Gastroesophageal sphincter (tissue), 4 donors: ENCODE measurements around the gene ECHS1. TPM values are rescaled to one million over a fixed set of nuclear protein-coding genes. Genes with fewer than 3 reads are reported as not detected.
A peak's percentile ranks its signal among the peaks of the same experiment; 100 is the strongest.
"Not testable (repeated sequence)": the region's sequence is repeated elsewhere in the genome, so short reads cannot be mapped to it uniquely, and the experiment has no call there.

Experiments used
- ATAC-seq: fragments of 150-250 bp; one replicate; pipeline ENCODE4 v1.9.1; 2016; ENCODE audit warnings: mild to moderate bottlenecking, moderate library complexity
- H3K27ac ChIP-seq, 4 donors: fragments of 200-600 bp; sonication (generic) in 3 of 4; 1 replicate in 3 of 4; 2 replicates in 1 of 4; pipeline ENCODE4 v1.5.1; 2016 to 2019
- H3K27me3 ChIP-seq: fragments of 200-600 bp; sonication (generic); one replicate; pipeline ENCODE4 v1.5.1; 2019
- H3K36me3 ChIP-seq, 2 donors: fragments of 200-600 bp; sonication (generic); one replicate each; pipeline ENCODE4 v1.5.1; 2019; ENCODE audit warnings: control low read depth in 1 of 2
- H3K4me1 ChIP-seq, 3 donors: fragments of 200-600 bp; sonication (generic); 1 replicate in 2 of 3; 2 replicates in 1 of 3; pipeline ENCODE4 v1.5.1; 2016 to 2019; ENCODE audit warnings: control low read depth in 2 of 3
- H3K4me3 ChIP-seq, 2 donors: fragments of 200-600 bp; sonication (generic); one replicate each; pipeline ENCODE4 v1.5.1; 2019; ENCODE audit warnings: mild to moderate bottlenecking in 1 of 2, moderate library complexity in 1 of 2
- H3K9me3 ChIP-seq, 3 donors: fragments of 200-600 bp; sonication (generic); one replicate each; pipeline ENCODE4 v1.5.1; 2017 to 2019; ENCODE audit warnings: control low read depth in 2 of 3
- EP300 ChIP-seq: sonication (generic); formaldehyde crosslinking; IDR thresholded peaks from one replicate; pipeline ENCODE4 v1.6.1; 2017; ENCODE audit warnings: antibody characterized with exemption, mild to moderate bottlenecking
- POLR2A ChIP-seq, 2 donors: fragments of 450-650 bp; IDR thresholded peaks; one replicate each; pipeline ENCODE4 v1.6.1; 2017; ENCODE audit warnings: antibody characterized with exemption in 2 of 2, mild to moderate bottlenecking in 2 of 2, moderate library complexity in 1 of 2
- POLR2AphosphoS5 ChIP-seq: sonication (generic); formaldehyde crosslinking; IDR thresholded peaks from one replicate; pipeline ENCODE4 v1.6.1; 2017; ENCODE audit warnings: antibody characterized with exemption
- WGBS, 2 donors: methylation state at CpG; one replicate each; pipeline ENCODE4 v1.1.5; 2018; ENCODE audit warnings: low coverage in 1 of 2; 5-methylcytosine and 5-hydroxymethylcytosine counted together
- total RNA-seq, 4 donors: library from RNA; depleted of rRNA; stranded (reverse); fragments of >200 nt; gene quantifications; one replicate each; pipeline ENCODE4 v1.1.0, GENCODE V29; 2016
- TF ChIP-seq, protein P1 (sequence below), 4 experiments: fragments of 200-600 bp in 2 of 4; fragments of 450-650 bp in 2 of 4; sonication (generic) in 1 of 4; IDR thresholded peaks; one replicate each; pipeline ENCODE4 v1.5.1; 2017 to 2019; ENCODE audit warnings: antibody characterized with exemption in 4 of 4, mild to moderate bottlenecking in 2 of 4, moderate library complexity in 2 of 4

The ECHS1 gene
- total RNA-seq, 4 donors from 2014 or later: 67.7 to 81.8 (median 72.4) TPM

DNA sequence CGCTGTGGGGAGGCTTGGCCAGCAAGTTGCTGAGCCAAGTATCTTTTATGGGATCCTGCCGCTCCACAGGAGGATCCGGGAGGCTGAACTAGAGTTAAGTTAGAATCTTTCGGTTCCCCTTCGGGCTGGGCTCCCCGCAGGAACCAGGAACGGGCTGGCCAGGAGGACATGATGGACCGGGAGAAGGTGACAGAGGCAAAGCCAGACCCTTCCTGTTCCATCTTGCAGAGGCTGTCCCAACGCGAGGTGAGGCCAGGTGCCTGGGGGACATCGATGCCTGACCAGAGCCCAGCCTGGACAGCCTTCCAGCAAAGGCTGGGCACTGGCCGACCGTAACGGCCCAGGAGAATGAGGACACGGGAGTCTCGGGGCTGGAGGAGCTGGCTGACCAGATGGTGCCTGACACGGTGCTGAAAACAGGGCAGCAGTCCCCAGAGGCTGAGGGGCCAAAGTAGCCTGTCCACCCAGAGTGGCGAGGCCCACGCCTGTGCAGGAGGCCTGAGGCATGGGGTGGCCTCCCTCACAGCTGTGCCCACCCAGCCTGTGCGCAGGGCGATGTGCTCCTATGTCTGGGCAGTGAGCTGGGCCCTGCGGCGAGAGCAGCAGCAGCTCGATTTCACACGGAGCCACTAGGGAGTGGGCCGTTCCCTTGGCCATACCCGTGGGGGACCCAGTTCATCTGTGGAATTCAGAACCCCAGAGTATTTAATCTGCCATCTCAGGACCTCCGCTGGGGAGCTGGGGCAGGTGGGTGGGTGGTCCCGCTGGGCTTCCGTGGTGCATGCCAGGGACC is 4.1 kb upstream of the ECHS1 start:
- Histone ChIP-seq H3K27ac (peak overlapping the region in 1 of 4 donors; percentile 88), H3K9me3 (no peaks in the 10 kb centered on the region), H3K4me1 (peaks cover 0 to 43% (median 21%) of the 10 kb centered on the region in 3 donors), H3K27me3 (no peaks in the 10 kb centered on the region), H3K4me3 (no peak overlapping the region), H3K36me3 (peaks cover 0 to 8% of the 10 kb centered on the region in 2 donors)
- TF ChIP-seq, protein P1, sequence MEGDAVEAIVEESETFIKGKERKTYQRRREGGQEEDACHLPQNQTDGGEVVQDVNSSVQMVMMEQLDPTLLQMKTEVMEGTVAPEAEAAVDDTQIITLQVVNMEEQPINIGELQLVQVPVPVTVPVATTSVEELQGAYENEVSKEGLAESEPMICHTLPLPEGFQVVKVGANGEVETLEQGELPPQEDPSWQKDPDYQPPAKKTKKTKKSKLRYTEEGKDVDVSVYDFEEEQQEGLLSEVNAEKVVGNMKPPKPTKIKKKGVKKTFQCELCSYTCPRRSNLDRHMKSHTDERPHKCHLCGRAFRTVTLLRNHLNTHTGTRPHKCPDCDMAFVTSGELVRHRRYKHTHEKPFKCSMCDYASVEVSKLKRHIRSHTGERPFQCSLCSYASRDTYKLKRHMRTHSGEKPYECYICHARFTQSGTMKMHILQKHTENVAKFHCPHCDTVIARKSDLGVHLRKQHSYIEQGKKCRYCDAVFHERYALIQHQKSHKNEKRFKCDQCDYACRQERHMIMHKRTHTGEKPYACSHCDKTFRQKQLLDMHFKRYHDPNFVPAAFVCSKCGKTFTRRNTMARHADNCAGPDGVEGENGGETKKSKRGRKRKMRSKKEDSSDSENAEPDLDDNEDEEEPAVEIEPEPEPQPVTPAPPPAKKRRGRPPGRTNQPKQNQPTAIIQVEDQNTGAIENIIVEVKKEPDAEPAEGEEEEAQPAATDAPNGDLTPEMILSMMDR (IDR thresholded peaks at IDR 0.05): no peak
- no peak for TF ChIP-seq POLR2AphosphoS5
- no peak for TF ChIP-seq EP300
- TF ChIP-seq POLR2A (IDR thresholded peaks at IDR 0.05): no peak
- WGBS, 2 donors: 80% methylated on average over 2 of the region's 30 CpGs; no CpG with 5 or more reads in 1 of the 2 donors
- no peak for ATAC-seq

DNA sequence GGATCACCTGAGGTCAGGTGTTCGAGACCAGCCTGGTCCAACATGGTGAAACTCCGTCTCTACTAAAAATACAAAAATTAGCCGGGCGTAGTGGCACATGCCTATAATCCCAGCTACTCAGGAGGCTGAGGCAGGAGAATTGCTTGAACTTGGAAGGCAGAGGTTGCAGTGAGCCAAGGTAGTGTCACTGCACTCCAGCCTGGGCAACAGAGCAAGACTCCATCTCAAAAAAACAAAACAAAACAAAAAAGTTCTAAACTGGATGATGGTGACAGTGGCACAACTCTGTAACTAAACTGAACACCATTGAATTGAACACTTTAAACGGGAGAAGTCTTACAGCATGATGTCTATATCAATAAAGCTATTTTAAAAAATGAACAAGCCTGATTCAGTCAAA is 3.0 kb upstream of the ECHS1 start:
- not testable (repeated sequence) for H3K9me3 ChIP-seq, H3K36me3 ChIP-seq, H3K27ac ChIP-seq, H3K4me3 ChIP-seq, ATAC-seq, H3K27me3 ChIP-seq
- peaks cover 0 to 53% (median 26%) of the 10 kb centered on the region in 3 donors for H3K4me1 ChIP-seq
- WGBS, 2 donors: 85 to 100% methylated on average over 1 to 5 of the region's 5 CpGs

DNA sequence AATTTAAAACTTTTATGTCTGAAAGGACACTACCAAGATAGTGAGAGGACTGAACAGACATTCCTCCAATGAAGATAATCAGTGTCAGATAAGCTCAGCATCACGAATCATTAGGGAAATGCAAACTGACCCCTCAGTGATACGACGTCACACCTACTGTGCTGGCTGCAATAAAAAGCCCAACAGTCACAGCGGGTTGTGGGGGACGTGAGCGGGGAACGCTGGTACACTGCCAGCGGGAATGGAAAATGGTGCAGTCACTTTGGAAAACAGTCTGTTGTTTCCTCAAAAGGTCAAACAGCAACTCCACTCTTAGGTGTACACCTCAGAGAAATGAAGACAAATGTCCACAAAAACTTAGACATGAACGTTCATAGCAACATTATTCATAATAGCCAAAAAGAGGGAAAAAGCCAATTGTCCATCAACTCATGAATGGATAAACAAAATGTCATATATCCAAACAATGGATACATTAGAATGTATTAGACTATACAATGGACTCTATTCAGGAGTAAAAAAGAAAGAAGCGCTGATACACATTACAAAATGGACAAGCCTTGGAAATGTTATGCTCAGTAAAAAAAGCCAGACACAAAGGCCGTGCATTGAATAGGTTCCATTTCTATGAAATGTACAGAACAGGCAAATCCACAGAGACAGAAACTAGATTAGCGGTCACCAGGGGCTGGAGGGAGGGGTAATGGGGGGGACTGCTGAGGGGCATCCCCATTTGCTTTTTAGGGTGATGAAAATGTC is 2.4 kb upstream of the ECHS1 start:
- Histone ChIP-seq H3K27ac (no peak overlapping the region), H3K4me1 (peaks cover 0 to 53% (median 26%) of the 10 kb centered on the region in 3 donors), H3K27me3 (no peaks in the 10 kb centered on the region), H3K4me3 (no peak overlapping the region), H3K36me3 (peaks cover 0 to 11% of the 10 kb centered on the region in 2 donors), H3K9me3 (no peaks in the 10 kb centered on the region)
- ATAC-seq: no peak
- no peak for TF ChIP-seq POLR2AphosphoS5
- no peak for TF ChIP-seq POLR2A (IDR thresholded peaks at IDR 0.05)
- TF ChIP-seq, protein P1 (IDR thresholded peaks at IDR 0.05): no peak
- no peak for TF ChIP-seq EP300
- WGBS, 2 donors: 66 to 67% methylated on average over 6 to 12 of the region's 12 CpGs

DNA sequence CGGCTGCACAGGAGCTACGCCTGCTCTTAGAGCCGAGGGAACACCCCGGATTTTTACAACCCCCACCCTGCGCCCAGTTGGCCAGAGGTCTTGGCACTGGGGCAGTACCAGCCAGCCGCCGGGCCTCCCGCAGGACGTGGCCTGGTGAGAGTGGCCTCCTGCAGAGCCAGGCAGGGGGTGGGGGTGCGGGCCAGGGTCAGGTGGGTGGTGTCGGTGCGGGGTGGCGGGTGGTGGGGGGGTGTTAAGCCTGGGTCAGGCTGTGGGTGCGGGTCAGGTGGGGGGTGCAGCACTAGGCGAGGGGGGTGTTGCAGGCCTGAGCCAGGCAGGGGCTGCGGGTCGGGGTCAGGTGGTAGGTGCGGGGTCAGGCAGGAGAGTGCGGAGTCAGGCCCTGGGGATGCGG is 647 bp downstream of the ECHS1 start:
- peak overlapping the region in 2 of 4 donors; percentile 91 to 93 for H3K27ac ChIP-seq
- H3K9me3 ChIP-seq: no peaks in the 10 kb centered on the region
- peak overlapping the region; percentile 87 to 97 for H3K4me3 ChIP-seq
- no peak for ATAC-seq
- peaks cover 0 to 33% (median 15%) of the 10 kb centered on the region in 3 donors for H3K4me1 ChIP-seq
- TF ChIP-seq POLR2AphosphoS5 (no peak), EP300 (no peak), POLR2A (IDR thresholded peaks at IDR 0.05) (no peak)
- TF ChIP-seq, protein P1 (IDR thresholded peaks at IDR 0.05): no peak
- H3K36me3 ChIP-seq: peaks cover 0 to 41% of the 10 kb centered on the region in 2 donors
- H3K27me3 ChIP-seq: no peaks in the 10 kb centered on the region
- WGBS, 2 donors: 30% methylated on average over 4 of the region's 20 CpGs; no CpG with 5 or more reads in 1 of the 2 donors

DNA sequence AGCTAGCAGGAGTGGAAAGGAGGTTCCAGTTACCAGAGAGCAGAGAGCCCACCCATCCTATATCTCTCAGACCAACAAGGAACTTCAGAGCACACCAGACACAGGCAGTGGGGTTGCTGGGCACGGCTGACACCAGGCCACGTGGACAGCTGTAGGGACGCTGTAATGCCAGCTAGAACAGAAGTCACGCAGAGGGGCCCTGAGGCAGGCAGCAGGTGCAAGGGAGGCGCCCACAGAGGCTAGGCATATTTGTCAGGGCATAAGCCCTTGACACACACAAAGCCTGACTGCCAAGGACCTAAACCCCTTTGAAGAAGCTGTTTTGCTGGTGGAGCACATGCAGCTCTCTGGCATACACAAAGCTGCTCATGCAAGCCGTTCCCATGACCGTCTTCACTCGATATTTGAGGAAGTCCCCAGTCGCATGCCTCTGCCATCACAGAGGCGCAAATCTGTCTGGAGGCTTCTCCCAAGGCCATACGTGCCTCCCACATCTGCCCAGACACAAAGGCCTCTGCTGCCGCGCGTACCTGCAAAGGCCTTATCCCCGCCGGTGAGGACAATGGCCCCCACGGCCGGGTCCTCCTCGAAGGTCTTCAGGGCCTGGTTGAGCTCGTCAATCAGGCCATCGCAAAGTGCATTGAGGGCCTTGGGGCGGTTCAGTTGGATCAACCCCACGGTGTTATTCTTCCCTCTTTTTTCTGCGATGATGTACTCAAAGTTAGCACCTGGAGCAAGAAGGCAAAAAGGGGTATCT is 2.9 kb downstream of the ECHS1 start:
- H3K36me3 ChIP-seq: peaks cover 0 to 63% of the 10 kb centered on the region in 2 donors
- 80 to 94% methylated on average over 2 to 3 of the region's 24 CpGs for WGBS, 2 donors
- no peak overlapping the region for H3K4me3 ChIP-seq

More for the DNA sequence above, 2.9 kb downstream of the ECHS1 start:
- no peak for ATAC-seq
- Histone ChIP-seq H3K27ac (no peak overlapping the region), H3K9me3 (no peaks in the 10 kb centered on the region), H3K27me3 (no peaks in the 10 kb centered on the region), H3K4me1 (peaks cover 0 to 28% (median 15%) of the 10 kb centered on the region in 3 donors)
- TF ChIP-seq POLR2A (IDR thresholded peaks at IDR 0.05) (no peak), POLR2AphosphoS5 (no peak), EP300 (no peak)
- TF ChIP-seq, protein P1 (IDR thresholded peaks at IDR 0.05): no peak
